ENCODE measurements around the gene RHOH. TPM values are rescaled to one million over a fixed set of nuclear protein-coding genes. Genes with fewer than 3 reads are reported as not detected.

Gene RHOH
- total and polyA plus RNA-seq, 9 of the 15 experiments (the other 6 are each of a cell fraction or from before 2014, with no cell fraction given), result 14.3 to 37.7 (median 23.2) TPM

GRCh38 chr4:40269133-40269532 lies 72.3 kb downstream of the RHOH start (continued):
- TF ChIP-seq ZNF740 (CRISPR knock-in tag; IDR thresholded peaks at IDR 0.05), result no peak
- TF ChIP-seq ZNF740 (tag; IDR thresholded peaks at IDR 0.05), result no peak
- TF ChIP-seq PHTF2 (CRISPR knock-in tag; IDR thresholded peaks at IDR 0.05), result no peak
- no peak for TF ChIP-seq DDX20 (tag; IDR thresholded peaks at IDR 0.05; ENCODE audit: low read depth)
- TF ChIP-seq RBM22 (IDR thresholded peaks at IDR 0.05; ENCODE audit: low read depth, low read length, poor library complexity, severe bottlenecking), result no peak
- no peak for TF ChIP-seq ZNF511 (CRISPR knock-in tag; IDR thresholded peaks at IDR 0.05)
- TF ChIP-seq FOSL1 (tag; conservative IDR thresholded peaks at IDR 0.05), result peak; percentile 40; the same call in 1 of the 2 replicates
- TF ChIP-seq ZNF324 (CRISPR knock-in tag; IDR thresholded peaks at IDR 0.05), result no peak
- no peak for TF ChIP-seq NBN (IDR thresholded peaks at IDR 0.05; ENCODE audit: low read depth)
- TF ChIP-seq ZC3H8 (IDR thresholded peaks at IDR 0.05), result no peak
- no peak for TF ChIP-seq KLF6 (CRISPR knock-in tag; IDR thresholded peaks at IDR 0.05; ENCODE audit: borderline replicate concordance)
- no peak for TF ChIP-seq ZNF551 (CRISPR knock-in tag; IDR thresholded peaks at IDR 0.05)
- TF ChIP-seq CHD1 (IDR thresholded peaks at IDR 0.05; ENCODE audit: low read length), result no peak
- TF ChIP-seq ZNF77 (CRISPR knock-in tag; IDR thresholded peaks at IDR 0.05), result no peak
- TF ChIP-seq, protein P1, sequence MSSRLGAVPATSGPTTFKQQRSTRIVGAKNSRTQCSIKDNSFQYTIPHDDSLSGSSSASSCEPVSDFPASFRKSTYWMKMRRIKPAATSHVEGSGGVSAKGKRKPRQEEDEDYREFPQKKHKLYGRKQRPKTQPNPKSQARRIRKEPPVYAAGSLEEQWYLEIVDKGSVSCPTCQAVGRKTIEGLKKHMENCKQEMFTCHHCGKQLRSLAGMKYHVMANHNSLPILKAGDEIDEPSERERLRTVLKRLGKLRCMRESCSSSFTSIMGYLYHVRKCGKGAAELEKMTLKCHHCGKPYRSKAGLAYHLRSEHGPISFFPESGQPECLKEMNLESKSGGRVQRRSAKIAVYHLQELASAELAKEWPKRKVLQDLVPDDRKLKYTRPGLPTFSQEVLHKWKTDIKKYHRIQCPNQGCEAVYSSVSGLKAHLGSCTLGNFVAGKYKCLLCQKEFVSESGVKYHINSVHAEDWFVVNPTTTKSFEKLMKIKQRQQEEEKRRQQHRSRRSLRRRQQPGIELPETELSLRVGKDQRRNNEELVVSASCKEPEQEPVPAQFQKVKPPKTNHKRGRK (tag; IDR thresholded peaks at IDR 0.05), result no peak
- TF ChIP-seq MAFG (tag; conservative IDR thresholded peaks at IDR 0.05), result no peak
- TF ChIP-seq, protein P2, sequence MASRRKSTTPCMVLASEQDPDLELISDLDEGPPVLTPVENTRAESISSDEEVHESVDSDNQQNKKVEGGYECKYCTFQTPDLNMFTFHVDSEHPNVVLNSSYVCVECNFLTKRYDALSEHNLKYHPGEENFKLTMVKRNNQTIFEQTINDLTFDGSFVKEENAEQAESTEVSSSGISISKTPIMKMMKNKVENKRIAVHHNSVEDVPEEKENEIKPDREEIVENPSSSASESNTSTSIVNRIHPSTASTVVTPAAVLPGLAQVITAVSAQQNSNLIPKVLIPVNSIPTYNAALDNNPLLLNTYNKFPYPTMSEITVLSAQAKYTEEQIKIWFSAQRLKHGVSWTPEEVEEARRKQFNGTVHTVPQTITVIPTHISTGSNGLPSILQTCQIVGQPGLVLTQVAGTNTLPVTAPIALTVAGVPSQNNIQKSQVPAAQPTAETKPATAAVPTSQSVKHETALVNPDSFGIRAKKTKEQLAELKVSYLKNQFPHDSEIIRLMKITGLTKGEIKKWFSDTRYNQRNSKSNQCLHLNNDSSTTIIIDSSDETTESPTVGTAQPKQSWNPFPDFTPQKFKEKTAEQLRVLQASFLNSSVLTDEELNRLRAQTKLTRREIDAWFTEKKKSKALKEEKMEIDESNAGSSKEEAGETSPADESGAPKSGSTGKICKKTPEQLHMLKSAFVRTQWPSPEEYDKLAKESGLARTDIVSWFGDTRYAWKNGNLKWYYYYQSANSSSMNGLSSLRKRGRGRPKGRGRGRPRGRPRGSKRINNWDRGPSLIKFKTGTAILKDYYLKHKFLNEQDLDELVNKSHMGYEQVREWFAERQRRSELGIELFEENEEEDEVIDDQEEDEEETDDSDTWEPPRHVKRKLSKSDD (conservative IDR thresholded peaks at IDR 0.05; ENCODE audit: low read length), result no peak
- no peak for TF ChIP-seq MED1 (CRISPR knock-in tag; IDR thresholded peaks at IDR 0.05; ENCODE audit: borderline replicate concordance)
- TF ChIP-seq NR2C1 (IDR thresholded peaks at IDR 0.05), result no peak
- TF ChIP-seq NR2C1 (tag; IDR thresholded peaks at IDR 0.05), result no peak
- no peak for TF ChIP-seq MTF1 (CRISPR knock-in tag; IDR thresholded peaks at IDR 0.05; ENCODE audit: borderline replicate concordance)
- TF ChIP-seq CREM (IDR thresholded peaks at IDR 0.05; ENCODE audit: low read depth), result no peak
- TF ChIP-seq, protein P3, sequence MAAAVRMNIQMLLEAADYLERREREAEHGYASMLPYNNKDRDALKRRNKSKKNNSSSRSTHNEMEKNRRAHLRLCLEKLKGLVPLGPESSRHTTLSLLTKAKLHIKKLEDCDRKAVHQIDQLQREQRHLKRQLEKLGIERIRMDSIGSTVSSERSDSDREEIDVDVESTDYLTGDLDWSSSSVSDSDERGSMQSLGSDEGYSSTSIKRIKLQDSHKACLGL (CRISPR knock-in tag; IDR thresholded peaks at IDR 0.05; ENCODE audit: borderline replicate concordance, poor library complexity, severe bottlenecking), result no peak

Data from K562 (cell line).